ENCODE results near the gene BTF3.
"Not testable (repeated sequence)": the region's sequence is repeated elsewhere in the genome, so short reads cannot be mapped to it uniquely, and the experiment has no call there.

DNA sequence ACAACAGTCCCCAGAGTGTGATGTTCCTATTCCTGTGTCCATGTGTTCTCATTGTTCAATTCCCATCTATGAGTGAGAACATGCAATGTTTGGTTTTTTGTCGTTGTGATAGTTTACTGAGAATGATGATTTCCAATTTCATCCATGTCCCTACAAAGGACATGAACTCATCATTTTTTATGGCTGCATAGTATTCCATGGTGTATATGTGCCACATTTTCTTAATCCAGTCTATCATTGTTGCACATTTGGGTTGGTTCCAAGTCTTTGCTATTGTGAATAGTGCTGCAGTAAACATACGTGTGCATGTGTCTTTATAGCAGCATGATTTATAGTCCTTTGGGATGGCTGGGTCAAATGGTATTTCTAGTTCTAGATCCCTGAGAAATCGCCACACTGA, 29.6 kb upstream of the BTF3 start:
- TF ChIP-seq, protein P1, sequence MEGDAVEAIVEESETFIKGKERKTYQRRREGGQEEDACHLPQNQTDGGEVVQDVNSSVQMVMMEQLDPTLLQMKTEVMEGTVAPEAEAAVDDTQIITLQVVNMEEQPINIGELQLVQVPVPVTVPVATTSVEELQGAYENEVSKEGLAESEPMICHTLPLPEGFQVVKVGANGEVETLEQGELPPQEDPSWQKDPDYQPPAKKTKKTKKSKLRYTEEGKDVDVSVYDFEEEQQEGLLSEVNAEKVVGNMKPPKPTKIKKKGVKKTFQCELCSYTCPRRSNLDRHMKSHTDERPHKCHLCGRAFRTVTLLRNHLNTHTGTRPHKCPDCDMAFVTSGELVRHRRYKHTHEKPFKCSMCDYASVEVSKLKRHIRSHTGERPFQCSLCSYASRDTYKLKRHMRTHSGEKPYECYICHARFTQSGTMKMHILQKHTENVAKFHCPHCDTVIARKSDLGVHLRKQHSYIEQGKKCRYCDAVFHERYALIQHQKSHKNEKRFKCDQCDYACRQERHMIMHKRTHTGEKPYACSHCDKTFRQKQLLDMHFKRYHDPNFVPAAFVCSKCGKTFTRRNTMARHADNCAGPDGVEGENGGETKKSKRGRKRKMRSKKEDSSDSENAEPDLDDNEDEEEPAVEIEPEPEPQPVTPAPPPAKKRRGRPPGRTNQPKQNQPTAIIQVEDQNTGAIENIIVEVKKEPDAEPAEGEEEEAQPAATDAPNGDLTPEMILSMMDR (IDR thresholded peaks at IDR 0.05): not testable (repeated sequence)
- not testable (repeated sequence) for TF ChIP-seq EP300, POLR2A, POLR2AphosphoS5 (IDR thresholded peaks at IDR 0.05)

Data from upper lobe of left lung (tissue), 4 donors.